ENCODE data around the gene RPS6KB2.
"Not testable (repeated sequence)": the region's sequence is repeated elsewhere in the genome, so short reads cannot be mapped to it uniquely, and the experiment has no call there.

The RPS6KB2 gene

DNA sequence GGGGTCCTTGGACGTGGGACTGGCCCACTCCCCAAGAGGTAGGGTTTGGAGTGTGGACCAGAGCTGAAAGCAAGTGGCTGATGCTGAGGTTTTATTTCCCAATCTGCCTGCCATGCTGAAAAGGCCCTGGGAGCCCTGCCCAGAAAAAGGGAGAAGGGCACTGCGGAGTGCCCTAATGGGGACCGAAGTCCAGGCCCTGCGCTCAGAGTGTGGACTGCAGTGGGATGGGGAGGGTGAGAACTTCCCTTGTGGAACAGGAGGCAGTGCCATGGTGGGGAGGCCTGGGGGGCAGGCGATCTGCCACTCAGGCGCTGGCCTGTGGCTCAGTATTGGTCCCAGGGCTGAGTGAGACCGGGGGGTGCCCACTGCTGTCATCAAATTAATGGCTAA is 19.9 kb downstream of the RPS6KB2 start:
- DNase-seq: no peak

DNA sequence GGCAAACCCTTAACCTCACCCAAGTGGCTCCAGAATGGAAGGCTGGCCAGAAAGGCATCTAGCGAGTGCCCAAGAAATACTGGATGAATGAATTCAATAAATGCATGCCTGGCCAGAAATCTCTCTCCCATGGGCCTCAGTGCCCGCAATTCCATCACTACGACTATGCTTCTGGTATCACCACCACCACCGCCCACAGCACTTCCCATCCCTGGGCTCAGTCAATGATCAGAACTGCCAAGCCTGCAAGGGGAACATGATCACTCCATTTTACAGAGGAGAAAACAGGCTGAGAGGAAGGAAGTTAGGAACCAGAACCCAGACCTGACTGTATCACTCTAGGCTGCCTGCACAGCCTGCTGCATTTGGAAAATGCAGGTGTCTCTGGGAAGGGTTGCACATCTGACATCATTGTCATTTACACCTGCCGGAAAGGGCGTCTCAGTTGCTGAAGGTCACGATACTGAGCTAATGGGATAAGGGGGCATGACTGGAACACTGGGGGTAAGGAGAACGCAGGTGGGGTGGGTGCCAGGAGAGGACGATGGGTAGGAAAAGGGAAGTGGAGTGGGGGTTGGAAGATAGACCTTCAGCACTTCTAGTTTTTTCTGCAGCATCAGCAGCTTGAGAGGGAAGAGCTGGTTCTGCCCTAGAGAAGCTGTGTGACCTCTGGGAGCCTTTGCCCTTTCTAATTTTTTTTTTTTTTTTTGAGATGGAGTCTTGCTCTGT is 21.0 kb downstream of the RPS6KB2 start:
- no peak for DNase-seq

DNA sequence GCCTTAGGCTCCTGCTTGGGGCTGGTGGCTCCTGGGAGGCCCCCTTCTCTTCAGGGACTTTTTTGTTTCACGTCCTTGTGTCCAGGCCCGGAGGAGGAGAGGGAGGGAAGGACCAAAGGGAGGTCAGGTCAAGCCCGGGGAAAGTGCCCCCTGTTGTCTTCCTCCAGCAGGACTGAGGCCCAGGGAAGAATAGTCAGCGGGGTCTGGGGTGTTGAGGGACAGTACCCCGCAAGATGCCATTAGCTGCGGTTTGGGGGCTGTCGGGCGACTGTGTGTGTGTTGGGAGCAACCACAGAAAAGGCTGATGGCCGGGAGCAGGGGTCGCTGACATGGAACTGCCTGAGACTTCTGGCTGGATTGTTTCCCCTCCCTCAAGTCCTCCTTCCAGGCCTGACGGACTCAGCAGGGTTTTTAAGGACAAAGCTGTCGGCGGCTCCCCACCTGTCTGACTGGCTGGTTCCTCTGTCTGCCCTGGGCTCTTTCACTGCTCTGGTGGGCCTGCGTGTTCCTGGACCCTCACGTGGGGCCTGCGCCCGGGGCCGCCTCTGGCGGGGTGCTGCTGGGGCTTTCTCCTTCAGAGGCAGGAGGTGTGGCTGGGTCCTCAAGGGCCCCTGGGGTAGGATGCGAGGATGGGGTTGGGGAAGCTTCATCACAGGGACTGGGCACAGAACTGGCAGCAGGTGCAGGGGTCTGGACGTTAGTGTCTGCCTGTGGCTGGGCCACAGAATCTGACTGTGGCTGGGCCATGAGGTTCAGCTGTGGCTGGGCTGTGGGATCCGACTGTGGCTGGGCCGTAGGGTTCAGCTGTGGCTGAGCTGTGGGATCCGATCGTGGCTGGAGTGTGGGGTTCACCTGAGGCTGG is 22.7 kb downstream of the RPS6KB2 start:
- DNase-seq: no peak

DNA sequence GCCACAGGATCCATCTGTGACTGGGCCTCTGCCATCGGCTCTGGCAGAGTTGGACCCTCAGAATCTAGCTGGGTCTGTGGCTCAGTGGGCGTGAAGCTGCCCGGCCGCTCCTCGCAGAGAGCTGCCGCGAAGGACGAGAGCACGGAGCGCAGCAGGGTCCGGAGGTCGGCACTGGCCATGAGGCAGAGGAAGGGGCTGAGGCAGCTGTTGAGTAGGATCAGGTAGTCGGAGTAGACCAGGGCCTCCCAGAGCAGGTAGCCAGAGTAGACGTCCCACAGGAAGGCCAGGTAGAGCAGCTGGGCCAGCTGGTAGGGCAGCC is 23.3 kb downstream of the RPS6KB2 start:
- DNase-seq: no peak

DNA sequence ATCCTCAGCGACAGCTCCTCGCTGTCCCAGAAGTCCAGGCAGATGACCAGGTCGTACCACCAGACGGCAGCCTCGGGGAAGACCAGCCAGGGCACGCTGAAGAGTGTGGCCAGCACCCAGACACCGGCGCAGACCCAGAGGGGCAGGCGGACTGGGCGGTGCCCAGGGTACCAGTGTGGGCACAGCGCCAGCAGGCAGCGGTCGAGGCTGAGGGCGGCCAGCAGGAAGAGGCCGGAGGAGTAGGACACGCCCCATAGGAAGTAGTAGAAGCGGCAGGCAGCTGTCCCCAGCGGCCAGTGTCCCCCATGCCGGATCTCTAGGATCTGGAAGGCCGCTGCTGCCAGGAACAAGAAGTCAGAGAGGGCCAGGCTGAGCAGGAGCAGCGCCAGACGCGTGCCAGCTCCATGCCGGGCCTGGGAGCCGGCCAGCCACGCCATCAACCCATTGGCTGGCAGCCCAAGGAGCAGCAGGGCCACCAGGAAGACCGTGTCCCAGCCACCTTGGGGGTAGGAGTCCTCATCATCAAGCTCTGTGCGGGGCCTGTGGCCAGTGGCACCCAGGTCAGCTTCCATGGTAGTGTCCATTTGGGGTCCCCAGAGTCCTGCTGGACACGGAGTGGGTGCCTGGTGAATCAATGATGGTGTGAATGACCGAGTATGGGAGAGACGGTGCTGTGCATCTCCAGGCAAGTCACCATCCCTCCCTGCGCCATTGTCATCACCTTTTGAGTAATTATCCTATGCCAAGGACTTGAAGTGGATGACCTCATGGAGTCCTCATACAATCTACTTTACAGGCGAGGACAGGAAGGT is 24.1 kb downstream of the RPS6KB2 start, which contains the start of gene GPR152:
Gene GPR152, minus strand, starts transcription at position 589 of the 812 bp plus-strand sequence. Its CDS starts 5 bp downstream, at position 584.
- DNase-seq: no peak

DNA sequence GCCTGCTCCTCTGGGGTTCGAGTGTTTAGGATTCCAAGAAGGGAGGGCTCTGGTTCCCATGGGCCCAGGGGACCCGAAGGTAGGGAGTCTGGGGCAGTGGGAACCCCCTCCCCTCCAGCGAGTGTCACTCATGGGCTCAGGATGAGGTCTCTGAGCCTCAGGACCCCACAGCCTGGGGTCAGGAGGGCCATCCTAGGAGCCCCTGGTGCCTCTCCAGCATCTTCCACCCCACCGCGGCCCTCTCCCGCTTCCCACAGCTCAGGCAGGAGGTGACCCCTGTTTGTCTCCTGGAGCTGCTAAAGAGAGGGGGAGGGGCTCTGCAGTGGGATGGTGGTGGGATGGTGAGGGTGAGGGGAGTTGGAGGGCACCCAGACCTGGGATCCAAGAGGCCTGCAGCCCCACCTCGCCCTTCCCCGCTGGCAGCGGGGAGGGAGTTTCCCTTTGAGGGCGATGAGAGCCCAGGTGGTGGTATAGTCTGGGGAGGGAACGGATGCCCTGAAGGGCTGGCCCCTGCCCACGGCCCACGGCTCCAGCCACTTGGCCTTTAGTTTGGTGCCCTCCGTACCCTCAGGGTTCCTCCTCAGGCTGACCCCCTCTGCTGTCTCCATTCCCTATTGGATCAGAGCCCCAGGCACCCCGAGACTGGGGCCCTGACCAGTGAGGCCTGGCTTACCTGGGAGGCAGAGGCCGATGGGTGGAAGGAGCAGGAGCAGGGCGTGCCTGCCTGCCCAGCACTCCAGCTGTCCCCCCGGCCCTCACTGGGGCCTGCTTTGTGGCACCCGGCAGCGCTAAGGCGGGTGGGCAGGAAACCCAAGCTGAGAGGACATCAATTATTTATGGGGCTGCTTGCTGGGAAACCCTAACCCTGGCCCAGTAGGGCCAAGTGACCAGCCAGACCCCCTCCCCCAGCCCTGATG is 25.8 kb downstream of the RPS6KB2 start:
- DNase-seq: no peak

DNA sequence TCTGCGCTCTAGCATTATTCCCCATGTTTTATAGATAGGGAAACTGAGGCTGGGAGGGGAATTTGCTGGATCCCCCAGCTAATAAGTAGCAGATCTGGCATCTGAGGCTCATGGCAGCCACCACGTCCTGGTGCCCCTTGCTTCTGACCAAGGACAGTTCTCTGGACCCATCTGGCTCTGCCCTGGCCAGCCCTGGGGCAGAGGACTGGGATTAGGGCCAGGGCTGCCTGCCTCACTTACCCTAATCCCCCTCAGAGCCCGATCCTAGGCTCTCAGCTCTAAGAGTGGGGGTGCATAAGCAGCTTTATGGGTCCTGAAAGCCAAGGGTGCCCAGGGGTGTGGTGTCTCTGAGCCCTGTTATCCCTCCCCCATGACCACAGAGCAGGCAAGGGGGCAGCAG is 26.8 kb downstream of the RPS6KB2 start, which contains the start of gene CABP4:
Gene CABP4, plus strand, starts transcription at position 301 of the 400 bp plus-strand sequence. Its CDS starts 70 bp downstream, at position 371.
- DNase-seq: no peak

DNA sequence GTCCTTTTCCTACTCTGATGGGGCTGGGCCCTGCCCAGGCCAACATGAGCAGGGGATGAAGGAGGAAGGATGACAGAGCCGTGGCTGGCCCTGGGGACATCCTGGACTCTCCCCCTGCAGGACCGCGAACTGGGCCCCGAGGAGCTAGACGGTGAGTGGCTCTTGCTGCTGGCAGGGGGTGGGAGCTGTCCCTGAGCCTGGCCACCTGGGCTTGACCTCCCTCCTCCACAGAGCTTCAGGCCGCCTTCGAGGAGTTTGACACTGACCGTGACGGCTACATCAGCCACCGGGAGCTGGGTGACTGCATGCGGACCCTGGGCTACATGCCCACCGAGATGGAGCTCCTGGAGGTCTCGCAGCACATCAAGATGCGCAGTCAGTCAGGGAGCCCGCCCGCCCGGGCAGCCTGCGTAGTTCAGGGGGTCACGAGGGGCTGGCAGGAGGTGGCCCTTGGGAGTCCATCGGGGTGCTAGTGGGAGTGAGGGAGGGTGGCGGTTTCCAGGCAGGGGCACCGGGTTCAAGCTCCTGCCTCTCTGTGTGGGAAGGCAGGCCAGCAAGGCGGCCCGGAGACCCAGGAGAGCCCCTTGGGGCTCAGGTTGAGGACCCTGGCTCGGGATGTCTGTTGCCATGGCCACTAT is 27.9 kb downstream of the RPS6KB2 start:
- DNase-seq: no peak

DNA sequence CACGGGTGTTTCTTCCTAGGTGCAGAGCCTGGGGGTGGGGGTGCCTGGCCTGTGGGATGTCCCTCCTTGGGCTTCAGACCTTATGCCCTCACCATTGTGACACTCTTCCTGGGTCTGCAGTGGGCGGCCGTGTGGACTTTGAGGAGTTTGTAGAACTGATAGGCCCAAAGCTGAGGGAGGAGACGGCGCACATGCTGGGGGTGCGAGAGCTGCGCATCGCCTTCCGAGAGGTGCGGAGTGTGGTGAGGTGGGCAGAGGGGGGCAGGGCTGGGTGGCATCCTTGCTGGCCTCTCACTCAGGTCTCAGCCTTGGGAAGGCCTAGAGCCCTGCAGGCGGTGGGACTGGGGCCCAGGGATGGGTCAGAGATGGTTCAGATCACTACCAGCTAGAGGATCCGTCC is 29.2 kb downstream of the RPS6KB2 start:
- DNase-seq: no peak

DNA sequence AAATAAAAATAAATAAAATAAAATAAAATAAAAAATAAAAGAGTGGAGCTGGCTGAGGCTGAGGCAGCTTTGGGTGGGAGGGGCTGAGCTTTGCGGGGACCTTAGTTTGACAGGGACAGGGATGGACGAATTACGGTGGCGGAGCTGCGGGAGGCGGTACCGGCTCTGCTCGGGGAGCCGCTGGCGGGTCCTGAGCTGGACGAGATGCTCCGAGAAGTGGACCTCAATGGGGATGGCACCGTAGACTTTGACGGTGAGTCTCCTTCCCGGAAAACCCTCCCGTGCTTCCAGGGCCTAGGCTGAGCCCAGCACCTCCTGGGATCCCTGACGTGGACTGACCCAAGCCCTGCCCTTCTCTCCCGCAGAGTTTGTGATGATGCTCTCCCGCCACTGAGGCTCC is 30.0 kb downstream of the RPS6KB2 start:
- DNase-seq: no peak

DNA sequence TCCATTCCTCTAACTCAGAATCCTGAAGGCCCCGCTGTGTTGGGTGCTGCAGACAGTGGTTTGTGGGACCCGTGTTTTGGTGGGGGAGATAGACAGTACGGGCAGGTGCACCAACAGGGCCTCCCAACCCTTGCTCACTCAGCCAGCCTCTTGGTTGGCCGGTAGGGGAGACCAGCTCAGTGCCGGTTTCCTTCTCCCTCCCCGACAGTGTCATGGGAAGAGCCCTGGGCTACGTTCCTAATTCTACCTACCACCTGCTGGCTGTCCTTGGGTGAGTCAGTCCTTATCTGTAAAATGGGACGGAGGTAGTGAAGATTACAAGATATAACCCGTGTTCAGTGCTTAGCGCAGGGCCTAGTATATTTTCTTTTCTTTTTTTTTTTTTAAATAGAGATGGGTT is 34.9 kb downstream of the RPS6KB2 start:
- no peak for DNase-seq

DNA sequence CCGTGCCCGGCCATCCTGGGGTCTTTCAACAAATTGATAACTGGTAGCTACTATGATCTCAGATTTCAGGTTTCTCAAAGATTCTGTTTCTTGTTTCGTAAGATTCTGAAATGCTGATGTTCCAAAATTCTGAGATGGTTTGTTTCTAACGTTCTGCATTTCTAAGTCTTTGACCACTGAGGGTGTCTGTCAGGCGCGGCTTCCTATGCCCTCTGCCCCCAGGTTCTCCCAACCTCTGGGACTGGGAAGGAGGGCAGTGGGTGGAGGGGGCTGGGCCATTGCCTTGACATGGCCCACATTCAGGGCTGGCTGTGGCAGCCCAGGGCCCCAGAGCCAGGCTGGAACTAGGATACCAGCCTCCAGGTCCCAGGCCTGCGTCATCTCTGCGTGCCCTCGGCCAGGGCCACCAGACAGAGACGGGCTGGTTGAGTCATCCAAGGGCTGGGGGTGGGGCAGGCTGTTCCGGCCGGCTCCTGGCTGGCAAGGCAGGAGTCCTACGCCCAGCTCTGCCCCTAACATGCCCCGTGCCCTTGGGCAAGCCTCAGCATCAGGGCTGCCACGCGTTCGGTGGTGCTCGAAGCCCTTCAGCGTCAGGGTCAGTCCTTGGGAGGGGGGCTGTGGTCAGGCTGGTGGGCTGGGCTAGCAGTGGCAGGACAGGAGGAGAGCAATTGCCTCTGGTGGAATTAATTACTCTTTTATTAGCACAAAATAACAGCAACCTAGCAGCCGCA is 35.6 kb downstream of the RPS6KB2 start:
- no peak for DNase-seq

DNA sequence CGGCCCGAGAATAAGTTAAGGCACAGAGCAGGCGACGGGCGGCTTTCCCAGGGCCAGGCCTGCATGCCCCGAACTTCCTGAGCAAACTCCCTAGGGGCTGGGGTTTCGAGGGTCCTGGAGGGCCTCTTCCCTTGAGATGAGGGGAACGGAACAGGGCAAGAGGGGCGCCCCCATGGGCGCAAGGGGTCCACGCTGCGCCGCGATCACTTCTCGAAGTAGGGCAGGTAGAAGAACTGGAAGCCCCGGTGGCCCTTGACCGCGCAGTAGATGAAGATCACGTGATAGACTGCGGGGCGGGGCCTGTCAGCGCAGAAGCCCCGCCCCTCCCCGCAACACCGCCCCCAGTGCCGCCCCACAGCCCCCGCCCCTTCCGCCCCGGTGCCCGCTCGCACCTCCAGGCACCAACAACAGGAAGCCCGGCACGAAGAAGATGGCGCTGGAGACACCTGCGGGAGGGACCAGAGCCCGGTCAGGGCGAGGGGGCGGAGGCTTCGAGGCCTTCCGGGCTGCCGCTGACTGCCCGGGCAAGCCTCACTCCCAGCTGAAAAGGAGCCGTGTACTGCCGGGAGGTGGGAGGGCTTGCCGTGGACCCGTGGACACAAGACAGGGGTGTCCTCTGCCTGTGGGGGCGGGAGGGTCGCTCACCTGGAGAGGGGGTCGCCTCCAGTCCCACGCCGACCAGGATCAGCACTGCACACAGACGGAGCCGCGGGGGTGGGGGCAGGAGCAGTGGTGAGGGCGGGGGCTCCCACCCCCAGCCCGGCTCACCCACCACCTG is 36.3 kb downstream of the RPS6KB2 start:
- DNase-seq: no peak

DNA sequence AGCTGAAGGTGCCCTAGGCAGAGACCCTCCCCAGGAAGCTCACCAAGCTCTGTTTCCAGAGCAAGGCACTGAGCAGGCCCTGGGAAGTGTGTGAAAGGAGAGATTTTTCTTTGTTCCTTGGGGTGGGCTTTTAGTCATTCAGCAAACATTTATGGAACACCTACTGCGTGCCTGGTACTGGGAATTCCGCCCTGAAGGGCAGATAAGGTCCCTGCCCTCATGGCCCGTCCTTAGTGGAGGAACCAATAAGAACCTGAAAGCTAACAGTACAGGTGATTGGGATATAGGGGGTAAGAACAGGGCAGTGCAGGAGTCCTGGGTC is 36.9 kb downstream of the RPS6KB2 start:
- no peak for DNase-seq

DNA sequence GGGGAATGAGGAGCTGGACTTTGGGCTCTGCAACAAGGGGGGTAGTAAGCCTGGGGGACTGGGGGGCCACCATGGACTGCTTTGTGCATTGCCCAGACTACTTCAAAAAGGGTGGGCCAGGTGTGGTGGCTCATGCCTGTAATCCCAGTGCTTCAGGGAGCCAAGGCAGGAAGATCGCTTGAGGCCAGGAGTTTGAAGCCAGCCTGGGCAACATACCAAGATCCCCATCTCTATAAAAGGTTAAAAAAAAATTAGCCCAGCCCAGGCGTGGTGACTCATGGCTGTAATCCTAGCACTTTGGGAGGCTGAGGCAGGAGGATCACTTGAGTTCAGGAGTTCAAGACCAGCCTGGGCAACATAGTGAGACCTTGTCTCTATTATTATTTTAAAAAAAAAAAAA is 37.2 kb downstream of the RPS6KB2 start:
- not testable (repeated sequence) for DNase-seq

DNA sequence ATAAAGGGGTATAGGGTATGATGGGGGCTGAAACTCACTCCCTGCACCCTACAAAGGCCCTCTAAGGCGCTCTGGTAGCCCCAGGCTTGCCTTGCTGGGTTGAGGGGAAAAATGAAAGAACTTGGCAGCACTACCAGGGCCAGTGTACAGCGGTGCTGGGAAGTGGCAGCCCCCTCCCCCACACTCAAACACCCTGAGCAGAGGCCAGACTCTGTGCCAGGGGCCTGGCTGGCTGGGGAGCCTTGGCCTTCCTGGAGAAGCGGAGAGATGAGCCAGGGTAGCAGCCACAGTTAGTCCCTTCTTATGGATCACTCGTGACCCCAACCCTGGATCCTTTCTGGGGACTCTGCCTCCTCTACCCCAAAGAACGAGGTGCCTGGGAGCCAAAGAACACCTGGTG is 38.1 kb downstream of the RPS6KB2 start:
- no peak for DNase-seq

DNA sequence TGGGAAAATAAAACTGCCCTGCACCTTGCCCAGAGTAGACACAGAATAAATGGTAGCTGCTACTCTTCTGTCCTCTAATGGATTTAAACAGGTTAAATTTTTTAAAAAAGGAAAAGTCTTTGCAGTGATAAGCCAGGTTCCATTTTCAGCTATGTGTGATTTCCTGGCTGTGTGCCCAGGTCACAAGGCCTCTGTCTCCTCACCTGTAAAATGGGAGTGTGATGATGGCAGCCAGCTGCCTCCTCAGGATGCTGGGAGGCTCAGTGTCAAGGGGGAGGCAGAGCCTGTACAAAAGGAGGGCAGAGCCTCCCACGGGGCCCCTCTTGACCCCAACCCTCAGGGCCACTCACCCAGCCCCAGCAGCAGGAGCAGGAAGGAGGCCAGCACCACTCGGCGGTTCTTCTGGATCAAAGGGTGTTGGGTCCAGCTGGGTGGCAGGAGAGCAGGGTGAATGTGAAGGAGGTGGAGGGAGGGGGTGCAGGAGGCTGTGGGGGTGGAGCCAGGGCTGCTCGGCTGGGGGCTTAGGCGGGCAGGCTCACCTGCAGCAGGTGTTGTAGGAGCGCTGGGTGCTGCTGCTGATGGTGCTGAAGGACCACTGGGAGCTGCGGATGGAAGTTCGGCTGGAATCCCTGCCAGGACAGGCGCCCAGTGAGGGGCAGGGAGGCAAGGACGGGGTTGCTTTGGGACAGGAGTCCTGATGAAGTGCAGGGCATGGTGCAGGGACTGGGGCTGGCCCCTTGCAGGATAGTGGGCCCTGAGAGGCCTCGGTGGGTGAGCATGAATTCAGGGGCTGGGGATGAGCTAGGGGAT is 38.9 kb downstream of the RPS6KB2 start:
- no peak for DNase-seq

DNA sequence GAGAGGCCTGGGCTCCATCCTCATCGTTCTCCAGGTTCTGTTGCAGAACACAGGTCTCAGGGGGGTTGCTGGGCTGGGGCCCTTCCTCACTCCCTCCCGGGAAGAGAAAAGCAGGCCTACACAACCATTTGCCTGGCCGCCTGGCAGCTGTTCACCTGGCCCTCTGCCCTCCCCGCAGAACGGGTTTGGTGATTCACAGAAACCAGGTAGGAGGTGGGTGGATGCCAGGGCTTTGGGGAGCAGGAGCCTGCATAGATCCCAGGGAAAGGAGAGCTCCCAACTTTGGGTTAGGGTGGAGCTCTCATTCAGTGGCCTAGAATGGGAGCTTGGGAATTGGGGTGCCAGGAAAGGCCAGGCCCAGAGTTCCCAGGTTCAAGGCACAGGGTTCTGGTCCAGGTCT is 39.8 kb downstream of the RPS6KB2 start:
- no peak for DNase-seq

DNA sequence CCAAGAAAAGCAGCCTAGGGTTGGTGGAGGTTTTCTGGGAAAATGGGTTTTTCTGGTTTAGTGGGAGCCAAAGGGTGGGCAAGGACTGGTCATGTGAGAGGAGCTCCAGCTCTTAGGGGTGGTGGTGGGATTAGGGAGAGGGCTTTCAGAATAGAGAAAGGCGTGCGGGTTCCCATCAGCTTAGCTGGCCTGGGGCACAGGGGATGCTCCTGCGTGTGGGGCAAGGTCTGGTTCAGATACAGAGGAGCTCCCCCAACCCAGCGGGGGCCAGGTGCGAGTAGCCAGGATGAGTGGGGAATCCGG is 40.1 kb downstream of the RPS6KB2 start:
- DNase-seq: no peak
